BLaER1 (cell line): ENCODE data around the gene LTV1.
"Not testable (repeated sequence)": the region's sequence is repeated elsewhere in the genome, so short reads cannot be mapped to it uniquely, and the experiment has no call there.

Experiments used
- H3K27ac ChIP-seq: shearing (Covaris generic); formaldehyde crosslinking; 2 replicates; pipeline ENCODE4 v1.8.1; 2022
- H3K27me3 ChIP-seq: shearing (Covaris generic); formaldehyde crosslinking; 2 replicates; pipeline ENCODE4 v1.8.1; 2022
- H3K36me3 ChIP-seq: shearing (Covaris generic); formaldehyde crosslinking; 2 replicates; pipeline ENCODE4 v1.8.1; 2022
- H3K4me1 ChIP-seq: shearing (Covaris generic); formaldehyde crosslinking; 2 replicates; pipeline ENCODE4 v1.8.1; 2022
- H3K4me2 ChIP-seq: shearing (Covaris generic); formaldehyde crosslinking; 2 replicates; pipeline ENCODE4 v1.8.1; 2022
- H3K4me3 ChIP-seq: shearing (Covaris generic); formaldehyde crosslinking; 2 replicates; pipeline ENCODE4 v1.8.1; 2022
- H3K9ac ChIP-seq: shearing (Covaris generic); formaldehyde crosslinking; 2 replicates; pipeline ENCODE4 v1.8.1; 2022
- H3K9me3 ChIP-seq: shearing (Covaris generic); formaldehyde crosslinking; 2 replicates; pipeline ENCODE4 v1.8.1; 2022
- H4K20me1 ChIP-seq: shearing (Covaris generic); formaldehyde crosslinking; 2 replicates; pipeline ENCODE4 v1.8.1; 2022
- Cebpa-rat ChIP-seq: shearing (Covaris generic); IDR thresholded peaks from 2 replicates; pipeline ENCODE4 v1.8.1; 2022

Gene LTV1

GRCh38 chr6:143840595-143841265, 2.4 kb upstream of the LTV1 start:
- H3K9ac ChIP-seq, result no peak overlapping the region
- no peaks in the 10 kb centered on the region for H3K9me3 ChIP-seq
- peaks cover 22% of the 10 kb centered on the region for H3K4me1 ChIP-seq
- no peak for TF ChIP-seq Cebpa-rat
- H3K27ac ChIP-seq, result no peak overlapping the region
- peaks cover 14% of the 10 kb centered on the region for H3K36me3 ChIP-seq
- H3K4me3 ChIP-seq, result no peak overlapping the region
- no peak overlapping the region for H3K4me2 ChIP-seq
- no peaks in the 10 kb centered on the region for H3K27me3 ChIP-seq
- no peaks in the 10 kb centered on the region for H4K20me1 ChIP-seq

- H3K27ac ChIP-seq, result peak overlapping the region; percentile 93
- no peak for TF ChIP-seq Cebpa-rat
- peaks cover 22% of the 10 kb centered on the region for H3K4me1 ChIP-seq
- peak overlapping the region; percentile 89 for H3K4me3 ChIP-seq
- H4K20me1 ChIP-seq, result no peaks in the 10 kb centered on the region
- peak overlapping the region; percentile 93 for H3K9ac ChIP-seq
- no peaks in the 10 kb centered on the region for H3K9me3 ChIP-seq
- H3K4me2 ChIP-seq, result peak overlapping the region; percentile 90
- no peaks in the 10 kb centered on the region for H3K27me3 ChIP-seq
- peaks cover 32% of the 10 kb centered on the region for H3K36me3 ChIP-seq
These were observed 657 bp upstream of the LTV1 start for GRCh38 chr6:143842461-143842901.

- no peak for TF ChIP-seq Cebpa-rat
- Histone ChIP-seq H3K9ac (peak overlapping the region; percentile 93), H3K4me3 (peak overlapping the region; percentile 89), H3K4me2 (peak overlapping the region; percentile 90), H3K4me1 (peaks cover 22% of the 10 kb centered on the region), H3K9me3 (no peaks in the 10 kb centered on the region), H3K27me3 (no peaks in the 10 kb centered on the region), H4K20me1 (peaks cover 5% of the 10 kb centered on the region; the same call in 1 of the 2 replicates), H3K36me3 (peaks cover 43% of the 10 kb centered on the region), H3K27ac (peak overlapping the region; percentile 93)
These were observed 500 bp downstream of the LTV1 start for GRCh38 chr6:143843677-143843999.

GRCh38 chr6:143844006-143844405, 868 bp downstream of the LTV1 start:
- Histone ChIP-seq H3K36me3 (peaks cover 47% of the 10 kb centered on the region), H3K4me3 (peak overlapping the region; percentile 89), H3K4me2 (peak overlapping the region; percentile 90), H3K27ac (peak overlapping the region; percentile 93), H3K9ac (peak overlapping the region; percentile 93), H4K20me1 (peaks cover 9% of the 10 kb centered on the region; the same call in 1 of the 2 replicates), H3K4me1 (peaks cover 22% of the 10 kb centered on the region), H3K9me3 (no peaks in the 10 kb centered on the region), H3K27me3 (no peaks in the 10 kb centered on the region)
- TF ChIP-seq Cebpa-rat, result no peak

- H3K9me3 ChIP-seq, result no peaks in the 10 kb centered on the region
- peaks cover 22% of the 10 kb centered on the region for H3K4me1 ChIP-seq
- no peak for TF ChIP-seq Cebpa-rat
- H3K27ac ChIP-seq, result no peak overlapping the region
- no peaks in the 10 kb centered on the region for H3K27me3 ChIP-seq
- peaks cover 57% of the 10 kb centered on the region for H3K36me3 ChIP-seq
- H3K9ac ChIP-seq, result no peak overlapping the region
- peaks cover 17% of the 10 kb centered on the region; the same call in 1 of the 2 replicates for H4K20me1 ChIP-seq
- no peak overlapping the region for H3K4me2 ChIP-seq
- no peak overlapping the region for H3K4me3 ChIP-seq
These were observed 1.9 kb downstream of the LTV1 start for GRCh38 chr6:143845033-143845432.

- H3K4me2 ChIP-seq, H3K9ac ChIP-seq, H3K27ac ChIP-seq, H3K4me3 ChIP-seq, H3K4me1 ChIP-seq, H3K27me3 ChIP-seq: not testable (repeated sequence)
- H3K9me3 ChIP-seq, result peaks cover 29% of the 10 kb centered on the region
- peaks cover 97% of the 10 kb centered on the region for H3K36me3 ChIP-seq
- peaks cover 64% of the 10 kb centered on the region for H4K20me1 ChIP-seq
These were observed 8.6 kb downstream of the LTV1 start for GRCh38 chr6:143851706-143852105.

GRCh38 chr6:143855057-143855456, 11.9 kb downstream of the LTV1 start:
- peaks cover 29% of the 10 kb centered on the region for H3K9me3 ChIP-seq
- peaks cover 97% of the 10 kb centered on the region for H3K36me3 ChIP-seq
- H3K4me3 ChIP-seq, H3K4me2 ChIP-seq, H3K27ac ChIP-seq, H3K27me3 ChIP-seq, H3K4me1 ChIP-seq, H3K9ac ChIP-seq: not testable (repeated sequence)
- peaks cover 56% of the 10 kb centered on the region for H4K20me1 ChIP-seq

GRCh38 chr6:143856762-143857161, 13.6 kb downstream of the LTV1 start:
- Histone ChIP-seq H4K20me1 (peaks cover 49% of the 10 kb centered on the region), H3K36me3 (peaks cover 97% of the 10 kb centered on the region), H3K9me3 (peaks cover 19% of the 10 kb centered on the region)
- H3K27ac ChIP-seq, H3K9ac ChIP-seq, H3K4me3 ChIP-seq, H3K4me2 ChIP-seq, H3K4me1 ChIP-seq, H3K27me3 ChIP-seq: not testable (repeated sequence)

GRCh38 chr6:143857651-143858050, 14.5 kb downstream of the LTV1 start:
- Histone ChIP-seq H3K27me3 (no peaks in the 10 kb centered on the region), H3K4me2 (no peak overlapping the region), H3K4me3 (no peak overlapping the region), H3K27ac (no peak overlapping the region), H3K9ac (no peak overlapping the region), H3K4me1 (no peaks in the 10 kb centered on the region), H4K20me1 (peaks cover 41% of the 10 kb centered on the region; the same call in 1 of the 2 replicates), H3K36me3 (peaks cover 97% of the 10 kb centered on the region), H3K9me3 (peaks cover 10% of the 10 kb centered on the region; the same call in 1 of the 2 replicates)
- TF ChIP-seq Cebpa-rat, result no peak

GRCh38 chr6:143859891-143860660, 16.9 kb downstream of the LTV1 start:
- Histone ChIP-seq H3K9ac (no peak overlapping the region), H3K4me3 (no peak overlapping the region), H3K36me3 (peaks cover 99% of the 10 kb centered on the region), H4K20me1 (peaks cover 25% of the 10 kb centered on the region; the same call in 1 of the 2 replicates), H3K27ac (no peak overlapping the region), H3K4me1 (no peaks in the 10 kb centered on the region), H3K9me3 (0 out of 2 replicates have a peak, but pooled peaks cover under 1% of the 10 kb centered on the region), H3K27me3 (no peaks in the 10 kb centered on the region), H3K4me2 (no peak overlapping the region)
- TF ChIP-seq Cebpa-rat, result no peak
